Measurements from ENCODE around the gene SPATA17.
"Not testable (repeated sequence)": the region's sequence is repeated elsewhere in the genome, so short reads cannot be mapped to it uniquely, and the experiment has no call there.

SPATA17 gene

GRCh38 chr1:217681806-217682205 is 50.7 kb downstream of the SPATA17 start:
- no peak for DNase-seq (ENCODE audit: low spot score)

- no peak for DNase-seq (ENCODE audit: low spot score)
Measured at GRCh38 chr1:217687511-217687910, 56.4 kb downstream of the SPATA17 start.

- not testable (repeated sequence) for DNase-seq (ENCODE audit: low spot score)
Measured at GRCh38 chr1:217696140-217696539, 65.0 kb downstream of the SPATA17 start.

- no peak for DNase-seq (ENCODE audit: low spot score)
Measured at GRCh38 chr1:217703326-217703725, 72.2 kb downstream of the SPATA17 start.

GRCh38 chr1:217712925-217713597 is 81.9 kb downstream of the SPATA17 start:
- no peak for DNase-seq (ENCODE audit: low spot score)

GRCh38 chr1:217715681-217716080 is 84.5 kb downstream of the SPATA17 start:
- no peak for DNase-seq (ENCODE audit: low spot score)

- DNase-seq (ENCODE audit: low spot score), result no peak
Measured at GRCh38 chr1:217717959-217718358, 86.8 kb downstream of the SPATA17 start.

- DNase-seq (ENCODE audit: low spot score), result no peak
Measured at GRCh38 chr1:217718873-217719272, 87.7 kb downstream of the SPATA17 start.

- DNase-seq (ENCODE audit: low spot score), result no peak
Measured at GRCh38 chr1:217721692-217722091, 90.5 kb downstream of the SPATA17 start.

- DNase-seq (ENCODE audit: low spot score), result no peak
Measured at GRCh38 chr1:217734973-217735372, 103.8 kb downstream of the SPATA17 start.

- peak; percentile 4 for DNase-seq (ENCODE audit: low spot score)
Measured at GRCh38 chr1:217747156-217747769, 116.1 kb downstream of the SPATA17 start.

GRCh38 chr1:217769768-217770167 is 138.6 kb downstream of the SPATA17 start:
- DNase-seq (ENCODE audit: low spot score), result no peak

GRCh38 chr1:217770918-217771317 is 139.8 kb downstream of the SPATA17 start:
- DNase-seq (ENCODE audit: low spot score), result no peak

GRCh38 chr1:217776693-217777092 is 145.5 kb downstream of the SPATA17 start:
- DNase-seq (ENCODE audit: low spot score), result no peak

- no peak for DNase-seq (ENCODE audit: low spot score)
Measured at GRCh38 chr1:217781056-217781455, 149.9 kb downstream of the SPATA17 start.

- DNase-seq (ENCODE audit: low spot score), result no peak
Measured at GRCh38 chr1:217791091-217791490, 159.9 kb downstream of the SPATA17 start.

- DNase-seq (ENCODE audit: low spot score), result no peak
Measured at GRCh38 chr1:217805792-217806191, 174.6 kb downstream of the SPATA17 start.

- DNase-seq (ENCODE audit: low spot score), result no peak
Measured at GRCh38 chr1:217812175-217812574, 181.0 kb downstream of the SPATA17 start.

GRCh38 chr1:217813031-217813430 is 181.9 kb downstream of the SPATA17 start:
- DNase-seq (ENCODE audit: low spot score), result no peak

- DNase-seq (ENCODE audit: low spot score), result no peak
Measured at GRCh38 chr1:217837691-217838090, 206.5 kb downstream of the SPATA17 start.

- no peak for DNase-seq (ENCODE audit: low spot score)
Measured at GRCh38 chr1:217839161-217839560, 208.0 kb downstream of the SPATA17 start.

- no peak for DNase-seq (ENCODE audit: low spot score)
Measured at GRCh38 chr1:217846733-217847132, 215.6 kb downstream of the SPATA17 start.

- DNase-seq (ENCODE audit: low spot score), result no peak
Measured at GRCh38 chr1:217847643-217848042, 216.5 kb downstream of the SPATA17 start.

Data from hepatic stellate cell (primary cell).